HG03095 (cell line): ENCODE measurements around the gene MS4A5.

Source experiments
- ATAC-seq: cut with Tn5 transposase; IDR thresholded peaks from one replicate; pipeline ENCODE4 v1.9.1; 2021; ENCODE audit warnings: moderate library complexity; ENCODE audit not compliant: unreplicated experiment

The MS4A5 gene

GRCh38 chr11:60477035-60477445, 47.7 kb downstream of the MS4A5 start:
- ATAC-seq = no peak

GRCh38 chr11:60482361-60482760, 53.0 kb downstream of the MS4A5 start:
- no peak for ATAC-seq

GRCh38 chr11:60485987-60486386, 56.6 kb downstream of the MS4A5 start:
- peak; percentile 98 for ATAC-seq

GRCh38 chr11:60492488-60493009, 63.2 kb downstream of the MS4A5 start, which contains the start of gene MS4A12:
Gene MS4A12 (plus strand): TSS chr11:60492778. CDS start chr11:60497319, 4,541 bp downstream.
- ATAC-seq = no peak

DNA sequence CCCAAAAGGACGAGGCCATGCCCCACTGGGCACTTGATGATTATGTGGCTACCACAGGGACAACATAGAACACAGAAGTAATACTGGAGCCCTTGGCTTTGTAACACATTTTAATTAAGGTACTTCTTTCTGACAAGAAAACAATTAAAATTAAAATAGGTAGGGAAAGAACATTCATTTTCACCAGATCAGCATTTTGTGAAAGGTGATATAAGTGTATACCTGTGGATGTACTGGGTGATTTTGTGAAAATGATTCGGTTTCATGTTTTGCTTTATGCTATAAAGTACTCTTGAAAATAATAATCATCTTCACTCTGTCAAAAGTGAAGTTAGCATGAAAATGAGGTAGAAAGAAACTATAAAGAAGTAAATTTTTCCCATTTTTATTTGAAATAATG, 64.1 kb downstream of the MS4A5 start:
- no peak for ATAC-seq
